GM19324 (cell line): ENCODE results near the gene CDC123.
"Not testable (repeated sequence)": the region's sequence is repeated elsewhere in the genome, so short reads cannot be mapped to it uniquely, and the experiment has no call there.

Experiments used
- ATAC-seq: cut with Tn5 transposase; IDR thresholded peaks from one replicate; pipeline ENCODE4 v1.9.1; 2021; ENCODE audit warnings: mild to moderate bottlenecking, moderate library complexity; ENCODE audit not compliant: unreplicated experiment, low FRiP score

The CDC123 gene, protein sequence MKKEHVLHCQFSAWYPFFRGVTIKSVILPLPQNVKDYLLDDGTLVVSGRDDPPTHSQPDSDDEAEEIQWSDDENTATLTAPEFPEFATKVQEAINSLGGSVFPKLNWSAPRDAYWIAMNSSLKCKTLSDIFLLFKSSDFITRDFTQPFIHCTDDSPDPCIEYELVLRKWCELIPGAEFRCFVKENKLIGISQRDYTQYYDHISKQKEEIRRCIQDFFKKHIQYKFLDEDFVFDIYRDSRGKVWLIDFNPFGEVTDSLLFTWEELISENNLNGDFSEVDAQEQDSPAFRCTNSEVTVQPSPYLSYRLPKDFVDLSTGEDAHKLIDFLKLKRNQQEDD

DNA sequence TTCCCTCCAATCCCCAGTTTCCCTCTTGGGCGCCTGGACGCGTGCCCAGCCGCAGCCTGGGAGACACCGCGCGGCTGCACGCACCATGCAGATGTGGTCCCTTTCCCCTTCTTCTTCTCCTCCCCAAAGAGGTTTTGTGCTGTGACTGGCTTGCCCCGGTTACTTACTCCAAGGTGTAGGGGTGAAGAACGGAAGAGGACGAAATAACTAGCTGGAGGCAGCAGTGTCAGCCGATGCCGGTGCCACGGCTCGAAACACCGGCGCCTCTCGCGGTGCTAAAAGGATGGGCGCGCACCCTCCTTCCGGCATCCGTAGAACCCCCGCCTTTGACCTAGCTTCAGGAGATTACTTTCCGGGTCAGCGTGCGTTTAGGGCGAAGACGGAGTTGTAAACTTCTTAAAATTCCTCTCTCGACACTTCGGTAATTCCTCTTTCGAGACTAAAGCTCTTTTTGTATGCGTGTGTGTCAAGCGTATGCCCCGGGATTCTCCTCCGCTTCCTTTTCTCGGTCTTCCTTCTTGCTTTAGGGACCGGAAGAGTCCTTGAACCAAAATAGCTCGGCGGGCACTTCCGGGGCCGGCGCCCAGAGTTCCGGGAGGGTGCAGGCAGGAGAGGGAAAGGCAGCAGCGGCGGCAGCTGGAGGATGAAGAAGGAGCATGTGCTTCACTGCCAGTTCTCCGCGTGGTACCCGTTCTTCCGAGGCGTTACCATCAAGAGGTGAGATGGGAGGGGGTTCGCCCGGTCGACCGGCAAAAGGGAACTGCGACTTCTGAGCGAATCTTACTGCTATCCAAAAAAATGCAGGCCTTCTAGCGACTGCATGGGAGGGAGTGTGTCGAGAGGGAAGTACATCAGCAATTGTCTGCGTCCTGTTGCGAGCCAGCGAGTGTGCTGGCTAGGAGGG lies at the start of gene CDC123, which contains the start of gene NUDT5:
Gene CDC123, plus strand, starts transcription at position 586 of the 904 bp plus-strand sequence. Its CDS starts 58 bp downstream, at position 644.
Gene NUDT5, minus strand, starts transcription at position 289 of the 904 bp plus-strand sequence. CDS start 9,600 bp downstream, outside the sequence.
- peak; percentile 93 for ATAC-seq

DNA sequence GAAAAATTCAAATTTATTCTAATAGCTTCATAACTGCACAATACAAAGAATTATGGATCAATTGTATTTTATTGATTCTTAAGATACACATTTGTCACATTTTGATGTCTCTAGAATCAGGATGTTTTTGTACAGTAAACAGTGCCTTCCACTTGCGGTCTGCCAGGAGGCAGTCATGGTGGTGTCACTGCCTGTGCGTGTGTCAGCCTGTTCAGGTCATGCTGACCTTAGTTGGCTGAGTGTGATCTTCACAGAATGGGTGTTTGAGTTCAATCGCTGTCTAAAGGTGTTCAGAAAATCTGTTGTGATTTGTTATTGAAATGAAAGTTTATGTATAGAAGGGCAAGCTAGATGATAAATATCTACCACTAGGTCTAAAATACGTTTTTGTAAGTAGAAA lies 45.8 kb upstream of the CDC123 start:
- no peak for ATAC-seq

DNA sequence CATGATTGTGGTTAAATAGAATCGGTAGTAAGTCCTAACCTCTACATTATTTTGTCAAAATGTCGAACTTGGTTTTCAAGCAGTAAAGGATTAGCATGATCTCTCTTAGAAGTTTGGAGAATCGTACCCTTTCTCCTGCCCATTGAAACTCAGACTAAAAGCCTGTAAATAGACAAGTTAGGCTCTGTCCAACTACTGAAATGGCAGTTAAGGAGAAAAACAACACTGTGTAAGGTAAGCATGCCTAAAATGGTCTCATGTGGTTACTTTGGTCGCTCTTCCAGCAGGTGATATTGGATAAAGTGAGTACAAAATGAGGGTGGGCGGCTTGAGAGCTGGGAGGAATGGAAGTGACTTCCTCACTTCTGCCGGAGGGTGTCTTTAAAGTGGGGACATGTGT lies 41.5 kb upstream of the CDC123 start:
- ATAC-seq = no peak

DNA sequence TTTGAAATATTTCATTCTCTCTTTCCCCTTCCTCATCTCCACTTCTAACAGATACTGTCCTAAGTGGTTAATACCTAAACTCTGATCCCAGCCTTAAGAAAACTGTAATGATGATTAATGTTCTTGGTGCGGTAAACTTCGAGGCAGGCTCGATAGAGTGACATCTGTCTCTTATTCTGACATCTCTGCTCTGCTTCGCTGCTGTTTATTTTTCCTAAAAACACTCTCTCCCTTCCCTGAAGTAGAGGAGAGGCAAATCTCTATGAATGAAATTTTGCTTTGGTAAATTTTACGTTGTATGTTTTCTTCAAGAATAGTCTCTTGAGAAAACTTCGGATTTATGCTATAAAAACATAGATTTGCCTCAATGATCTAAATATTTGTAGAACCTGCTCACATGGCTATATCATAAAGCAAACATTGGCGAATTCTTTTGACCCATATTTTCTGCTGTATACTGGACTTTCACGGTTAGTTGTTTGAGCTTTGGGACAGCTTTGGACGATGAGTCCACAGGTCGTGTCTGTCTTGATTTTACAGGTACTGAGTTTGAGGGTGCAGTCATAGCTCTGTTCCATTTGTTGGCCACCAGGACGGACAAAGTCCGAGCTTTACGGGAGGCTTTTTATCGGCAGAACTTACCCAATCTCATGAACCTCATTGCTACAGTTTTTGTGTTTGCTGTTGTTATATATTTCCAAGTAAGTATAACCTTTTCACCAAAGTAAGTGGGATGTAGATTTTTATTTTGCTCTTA lies 39.4 kb upstream of the CDC123 start:
- no peak for ATAC-seq

DNA sequence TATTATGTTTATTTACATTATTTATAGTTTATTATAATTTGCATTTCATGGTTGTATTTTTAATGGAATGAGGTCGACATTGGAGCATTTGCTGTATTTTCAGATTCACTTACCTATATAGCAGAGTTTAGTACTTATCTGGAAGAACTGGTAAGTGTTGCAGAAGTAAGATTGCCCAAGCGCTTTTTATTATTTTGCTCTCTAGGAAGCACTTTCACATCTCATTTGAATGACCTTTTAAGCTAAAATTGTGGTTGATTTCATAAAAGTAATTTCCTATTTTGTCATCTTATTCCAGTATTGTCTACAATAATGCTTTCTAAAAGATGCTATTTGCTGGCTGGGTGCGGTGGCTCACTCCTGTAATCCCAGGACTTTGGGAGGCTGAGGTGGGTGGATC lies 37.9 kb upstream of the CDC123 start:
- no peak for ATAC-seq

DNA sequence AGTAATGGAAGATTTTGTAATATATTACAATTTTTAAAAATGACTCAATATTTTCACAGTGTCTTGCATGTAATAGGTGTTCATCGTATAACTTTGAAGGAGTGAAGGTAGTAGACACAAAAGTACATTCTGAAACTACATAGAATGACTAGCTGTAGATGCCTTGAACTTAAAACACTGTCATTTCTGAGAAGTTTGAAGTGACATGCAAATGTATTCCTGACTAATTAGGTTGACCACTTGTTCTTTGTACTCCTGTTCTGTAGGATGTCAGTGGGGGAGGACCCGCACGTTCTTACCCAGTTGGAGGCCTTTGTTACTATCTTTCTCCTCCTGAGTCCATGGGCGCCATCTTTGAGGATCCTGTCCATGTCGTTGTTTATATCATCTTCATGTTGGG lies 35.3 kb upstream of the CDC123 start:
- ATAC-seq = no peak

DNA sequence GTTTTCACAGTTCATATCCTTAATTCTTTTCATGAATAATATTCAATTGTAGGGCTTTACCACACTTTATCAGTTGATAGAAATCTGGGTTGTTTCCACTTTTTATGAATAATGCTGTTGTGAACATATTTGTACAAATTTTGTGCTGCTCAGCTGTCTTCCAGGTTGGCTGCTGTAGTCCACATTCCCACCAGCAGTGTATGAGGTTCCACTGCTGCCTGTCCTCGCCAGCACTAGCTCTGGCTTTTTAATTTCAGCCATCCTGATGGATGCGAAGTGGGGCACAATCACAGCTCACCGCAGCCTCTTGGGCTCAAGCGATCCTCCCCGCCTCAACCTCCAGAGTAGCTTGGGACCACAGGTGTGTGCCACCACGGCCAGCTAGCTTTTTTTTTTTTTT lies 33.1 kb upstream of the CDC123 start:
- no peak for ATAC-seq

DNA sequence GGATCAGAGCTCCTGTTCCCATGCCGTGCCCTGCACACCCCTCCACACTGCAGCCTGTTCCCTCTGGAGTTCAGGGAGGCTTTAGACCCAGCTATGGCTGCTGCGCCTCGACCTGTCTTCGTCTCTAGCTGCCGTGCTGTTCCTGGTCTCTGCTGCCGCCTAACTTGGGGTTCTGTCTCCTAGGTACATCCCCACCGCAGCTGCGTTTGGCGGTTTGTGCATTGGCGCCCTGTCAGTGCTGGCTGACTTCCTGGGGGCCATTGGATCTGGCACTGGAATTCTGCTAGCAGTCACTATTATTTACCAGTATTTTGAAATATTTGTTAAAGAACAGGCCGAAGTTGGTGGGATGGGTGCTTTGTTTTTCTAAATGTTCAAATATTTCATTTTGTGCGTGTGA lies 31.9 kb upstream of the CDC123 start:
- no peak for ATAC-seq

DNA sequence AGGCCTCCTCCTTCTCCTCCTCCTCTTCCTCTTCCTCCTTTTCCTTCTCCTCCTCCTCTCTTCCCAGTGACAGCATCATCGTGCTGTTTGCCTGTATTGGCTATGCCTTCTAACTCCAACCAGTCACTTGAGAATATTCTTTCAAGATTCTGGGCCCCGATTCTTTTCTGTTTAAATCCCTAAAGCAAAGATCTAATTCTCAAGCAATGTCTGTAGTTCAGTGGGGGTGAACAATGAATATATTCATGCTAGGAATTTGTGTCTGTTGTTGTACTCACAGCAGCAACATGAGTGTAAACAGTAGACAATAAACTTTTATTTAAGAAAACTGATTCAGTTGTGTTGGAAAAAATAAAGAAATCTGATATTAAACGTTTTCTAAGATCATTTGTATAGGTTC lies 31.0 kb upstream of the CDC123 start:
- ATAC-seq = no peak

DNA sequence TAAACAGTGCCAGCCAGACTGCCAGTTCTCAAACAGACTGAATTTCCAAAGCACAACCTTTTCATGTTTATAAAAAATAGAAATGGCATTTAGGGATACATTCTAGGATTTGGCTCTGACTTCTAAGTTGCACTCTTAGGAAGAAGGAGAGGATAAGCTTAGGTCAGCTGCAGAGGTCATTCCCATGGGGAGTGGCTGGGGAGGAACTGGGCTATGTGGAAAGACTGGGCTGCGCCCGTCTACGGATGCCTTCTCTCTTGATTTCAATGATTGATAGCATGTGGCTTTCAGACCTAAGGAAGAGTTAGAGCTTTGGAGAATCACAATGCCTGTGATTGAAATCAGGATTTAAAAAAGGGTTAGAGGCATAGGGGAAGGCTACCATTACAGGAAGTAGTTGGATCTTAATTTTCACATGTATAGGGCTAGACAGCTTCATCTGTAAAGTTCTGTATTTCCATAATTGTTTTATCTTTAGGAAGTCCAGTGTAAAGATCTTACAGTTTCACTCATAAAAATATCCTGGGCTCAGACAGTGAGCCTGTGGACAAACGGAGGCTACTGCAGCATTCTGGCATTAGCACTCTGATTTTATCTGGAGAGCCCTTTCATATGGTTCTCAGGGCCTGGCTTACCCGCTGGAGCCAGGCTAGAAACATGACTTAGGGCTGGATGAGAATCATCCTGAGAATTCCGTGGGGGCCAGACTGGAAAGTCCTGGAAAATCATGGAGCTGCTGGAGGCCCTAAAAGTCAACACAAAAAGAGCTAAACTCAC lies 29.8 kb upstream of the CDC123 start:
- ATAC-seq = no peak

DNA sequence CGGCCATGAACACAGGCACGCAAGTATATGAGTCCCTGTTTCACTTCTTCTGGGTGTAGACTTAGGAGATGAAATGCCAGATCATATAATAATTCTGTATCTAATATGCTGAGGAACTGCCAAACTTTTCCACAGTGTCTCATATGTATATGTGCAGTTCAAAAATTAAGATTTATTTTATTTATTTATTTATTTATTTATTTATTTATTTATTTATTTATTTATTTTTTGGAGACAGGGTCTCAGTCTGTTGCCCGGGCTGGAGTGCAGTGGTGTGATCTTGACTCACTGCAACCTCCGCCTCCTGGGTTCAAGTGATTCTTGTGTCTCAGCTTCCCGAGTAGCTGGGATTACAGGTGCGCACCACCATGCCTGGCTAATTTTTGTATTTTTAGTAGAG lies 24.5 kb upstream of the CDC123 start:
- not testable (repeated sequence) for ATAC-seq

DNA sequence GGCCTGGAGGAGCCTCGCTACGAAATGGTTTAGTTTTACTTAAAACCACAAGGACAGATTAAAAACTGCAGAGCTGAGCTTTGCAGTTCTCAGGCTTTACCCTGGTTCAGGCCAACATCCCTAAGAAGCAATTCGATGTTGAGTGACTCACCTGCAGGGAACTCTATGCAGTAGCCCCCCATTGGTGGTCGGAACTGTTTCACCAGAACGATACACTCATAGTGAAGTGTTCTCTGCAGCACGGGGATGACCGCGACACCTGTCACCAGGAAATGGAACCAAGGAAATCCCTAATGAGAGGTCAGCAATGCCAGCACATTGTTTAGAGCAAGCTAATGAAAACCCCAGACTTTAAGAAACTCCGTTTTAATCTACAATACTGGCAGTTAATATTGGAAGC lies 18.3 kb upstream of the CDC123 start:
- no peak for ATAC-seq

DNA sequence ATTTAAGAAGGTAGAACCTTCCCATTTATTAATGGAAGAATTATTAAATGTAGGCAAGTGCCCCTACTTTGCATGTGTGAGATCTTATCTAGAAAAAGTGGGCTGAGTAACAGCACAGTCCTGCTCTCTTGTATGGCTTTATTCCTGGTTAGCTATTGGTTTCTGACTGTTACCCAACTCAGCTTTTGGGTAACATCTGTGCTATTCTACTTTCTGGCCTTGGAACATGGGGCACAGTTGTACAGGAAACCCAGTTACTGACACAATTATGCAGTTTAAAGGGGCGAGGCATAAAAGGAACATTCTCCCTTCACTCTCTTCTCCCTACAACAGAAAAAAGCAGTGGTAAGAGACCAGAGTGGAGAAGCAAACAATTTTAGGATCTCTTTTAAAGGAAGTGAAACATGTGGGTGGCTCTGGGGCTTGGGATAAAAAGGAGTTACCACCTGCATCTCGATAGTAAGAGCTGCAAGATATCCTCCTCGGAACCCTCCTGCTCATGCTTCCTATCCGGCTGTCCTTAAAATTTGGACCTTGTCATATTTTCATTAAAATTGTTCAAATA lies 16.3 kb upstream of the CDC123 start:
- ATAC-seq = no peak

DNA sequence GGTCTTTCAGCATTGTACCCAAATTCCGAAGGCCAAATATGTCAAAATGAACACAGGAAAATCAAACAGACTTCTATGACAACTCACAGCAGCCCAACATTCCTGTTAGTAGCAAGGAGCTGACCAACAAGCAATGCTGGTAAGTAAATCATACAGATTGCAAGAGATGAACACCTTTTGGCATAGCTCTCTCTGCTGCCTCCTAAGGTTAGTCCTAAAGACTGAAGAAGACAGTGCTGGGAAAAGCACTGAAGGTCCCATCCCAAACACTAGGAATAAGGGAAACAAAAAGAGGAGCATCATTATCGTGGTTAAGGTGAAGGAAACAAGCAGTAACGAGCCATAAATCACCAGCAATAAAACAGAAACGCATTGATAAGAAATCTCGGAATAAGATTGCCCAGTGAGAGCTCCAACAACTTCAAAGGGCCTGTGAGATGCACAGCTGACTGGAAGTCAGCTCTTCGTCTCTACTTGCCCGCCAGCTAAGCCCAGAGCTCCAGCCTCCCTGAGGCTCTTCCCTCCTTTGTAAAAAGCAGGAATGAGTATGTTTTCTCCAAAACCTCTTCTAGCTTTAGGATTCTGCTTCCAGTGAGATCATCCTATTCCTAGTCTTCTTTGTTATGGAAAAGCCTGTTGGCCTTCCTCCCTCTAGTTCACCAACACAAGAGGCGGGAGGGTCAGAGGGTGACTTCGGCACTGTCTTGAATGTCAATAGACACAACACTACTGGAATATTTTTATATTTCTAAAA lies 15.6 kb upstream of the CDC123 start:
- no peak for ATAC-seq

DNA sequence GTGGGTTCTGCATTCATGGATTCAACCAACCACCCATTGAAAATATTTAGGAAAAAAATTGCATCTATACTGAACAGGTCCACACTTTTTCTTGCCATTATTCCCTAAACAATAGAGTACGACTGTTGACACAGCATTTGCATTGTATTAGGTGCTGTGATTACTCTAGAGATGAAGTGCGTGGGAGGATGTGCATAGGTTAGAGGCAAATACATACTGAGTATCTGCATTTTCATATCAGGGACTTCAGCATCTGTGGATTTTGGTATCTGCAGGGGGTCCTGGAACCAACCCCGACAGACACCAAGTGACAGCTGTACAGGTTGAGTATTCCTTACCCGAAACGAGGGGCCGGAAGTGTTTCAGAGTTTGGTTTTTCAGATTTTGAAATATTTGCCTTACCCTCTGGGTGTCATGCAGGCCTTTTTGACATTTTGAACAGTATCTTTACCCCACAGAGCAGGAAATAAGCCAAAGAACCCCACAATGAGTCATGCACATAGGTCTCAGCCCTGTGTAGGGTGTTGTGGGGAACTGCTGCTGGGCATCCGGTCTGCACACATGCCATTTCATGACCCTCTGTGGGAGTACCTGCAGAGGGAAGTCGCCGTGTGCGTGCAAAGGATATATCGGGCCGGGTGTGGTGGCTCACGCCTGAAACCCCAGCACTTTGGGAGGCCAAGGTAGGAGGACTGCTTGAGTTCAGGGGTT lies 14.8 kb upstream of the CDC123 start:
- no peak for ATAC-seq

DNA sequence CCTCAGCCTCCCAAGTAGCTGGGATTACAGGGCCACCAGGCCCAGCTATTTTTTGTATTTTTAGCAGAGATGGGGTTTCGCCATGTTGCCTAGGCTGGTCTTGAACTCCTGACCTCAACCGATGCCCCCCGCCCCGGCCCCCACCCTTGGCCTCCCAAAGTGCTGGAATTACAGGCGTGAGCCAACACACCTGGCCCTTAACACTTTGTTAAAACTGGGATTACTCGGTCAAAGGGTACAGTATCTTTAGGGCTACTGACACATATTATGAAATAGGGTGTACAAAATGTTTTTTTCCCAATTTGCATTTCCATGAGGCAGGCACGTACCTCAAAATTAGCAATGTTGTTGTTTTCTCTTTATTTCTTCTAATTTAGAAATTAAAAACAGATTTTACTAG lies 11.8 kb upstream of the CDC123 start:
- no peak for ATAC-seq

DNA sequence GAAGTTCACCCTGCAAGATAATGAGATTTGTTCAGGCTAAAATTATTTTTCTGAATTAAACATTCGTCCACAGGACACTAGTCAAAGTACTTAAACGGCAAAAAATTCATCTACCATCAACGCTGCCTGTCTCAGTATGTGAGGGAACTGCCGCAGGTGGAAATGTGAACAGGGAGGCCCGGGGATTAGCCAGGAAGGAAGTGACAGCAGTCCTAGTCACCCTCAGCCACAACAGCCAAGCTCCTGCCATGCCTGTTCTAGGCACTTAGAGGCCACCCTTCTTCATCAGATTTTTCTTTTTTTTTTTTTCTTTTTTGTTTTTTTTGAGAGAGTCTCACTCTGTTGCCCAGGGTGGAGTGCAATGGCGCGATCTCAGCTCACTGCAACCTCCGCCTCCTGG lies 9.7 kb upstream of the CDC123 start:
- ATAC-seq = no peak

DNA sequence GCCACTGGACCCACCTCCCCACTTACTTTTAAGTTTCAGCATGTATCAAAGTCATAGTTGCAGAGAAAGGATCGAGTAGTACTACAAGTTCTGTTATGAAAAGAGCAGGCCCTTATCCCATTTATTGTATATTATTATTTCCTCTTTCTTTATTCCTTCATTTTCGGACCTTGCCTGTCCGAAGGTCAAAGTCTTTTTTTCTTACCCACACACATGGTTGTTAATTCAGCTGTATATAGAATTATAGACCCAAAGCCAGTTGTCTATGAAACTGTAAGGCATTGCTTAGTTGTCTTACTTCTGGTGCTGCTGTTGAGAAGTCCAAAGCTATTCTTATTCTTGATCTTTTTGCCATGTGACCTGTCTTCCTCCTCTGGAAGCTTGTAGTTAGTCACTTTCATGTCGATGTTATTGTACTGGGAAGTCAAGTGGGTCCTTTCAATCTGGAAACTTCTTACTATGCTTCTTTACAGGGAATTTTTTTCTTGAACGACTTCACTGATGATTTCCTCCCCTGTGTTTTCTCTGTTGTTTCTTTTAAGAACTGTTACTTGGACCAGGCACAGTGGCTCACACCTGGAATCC lies 8.6 kb upstream of the CDC123 start:
- no peak for ATAC-seq
